ENCODE results near the gene FBXO9.
A peak's percentile ranks its signal among the peaks of the same experiment; 100 is the strongest.

The FBXO9 gene

GRCh38 chr6:53065266-53066076, at the start of gene FBXO9:
TSS of gene FBXO9 (plus strand) at chr6:53065404. CDS start at chr6:53065790, 386 bp downstream.
- DNase-seq (ENCODE audit: low read depth): no peak

- DNase-seq (ENCODE audit: low read depth): no peak
These were observed 49.7 kb upstream of the FBXO9 start for GRCh38 chr6:53015486-53015885.

DNA sequence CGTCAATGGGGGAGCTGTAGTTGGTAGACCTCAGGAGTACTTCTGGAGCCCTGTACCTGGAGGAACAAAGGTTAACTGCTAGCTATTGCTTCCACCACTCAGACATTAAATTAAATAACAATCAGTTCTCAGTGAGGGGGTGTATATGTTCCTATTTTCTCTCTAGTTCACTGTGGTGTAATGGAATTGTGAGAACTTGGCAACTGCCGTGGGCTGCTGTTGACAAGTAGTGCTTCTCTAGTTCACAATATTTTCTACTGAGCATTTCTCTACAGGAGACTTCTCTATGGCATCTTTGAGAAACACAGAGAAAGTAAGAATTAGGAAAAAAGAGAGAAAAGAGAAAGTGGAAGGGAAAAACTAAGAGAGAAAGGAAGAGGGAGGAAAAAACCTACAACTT, 46.8 kb upstream of the FBXO9 start:
- no peak for DNase-seq (ENCODE audit: low read depth)

DNA sequence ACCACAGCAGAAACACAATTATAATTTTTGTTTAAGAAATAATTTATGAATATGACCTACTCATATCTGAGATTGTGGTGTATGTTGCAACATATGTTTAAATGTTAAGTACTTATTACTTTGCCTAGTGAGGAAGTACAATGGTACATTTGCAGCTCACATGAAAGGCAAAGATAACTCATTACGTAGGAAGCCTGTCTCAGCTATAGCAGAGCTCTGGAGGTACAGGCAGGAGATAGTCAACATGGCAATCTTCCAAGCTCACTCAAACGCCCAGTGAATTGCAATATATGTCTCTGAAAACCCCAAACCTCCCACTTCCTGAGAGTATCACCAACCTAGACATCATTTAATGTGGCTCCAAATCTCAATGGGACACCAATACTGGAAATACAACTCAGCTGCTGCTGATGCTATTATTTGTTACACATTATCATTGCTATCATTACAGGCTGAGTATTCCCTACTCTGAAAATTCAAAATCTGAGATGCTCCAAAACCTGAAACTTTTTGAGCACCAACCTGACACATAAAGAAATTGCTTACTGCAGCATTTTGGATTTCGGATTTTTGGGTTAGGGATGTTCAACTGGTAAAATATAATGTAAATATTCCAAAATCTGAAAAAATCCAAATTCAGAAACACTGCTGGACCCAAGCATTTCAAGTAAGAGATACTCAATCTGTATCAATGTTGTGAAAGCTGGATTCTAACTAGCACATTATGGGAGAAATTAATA, 45.0 kb upstream of the FBXO9 start:
- DNase-seq (ENCODE audit: low read depth): no peak

GRCh38 chr6:53023323-53023722, 41.9 kb upstream of the FBXO9 start:
- DNase-seq (ENCODE audit: low read depth): no peak

DNA sequence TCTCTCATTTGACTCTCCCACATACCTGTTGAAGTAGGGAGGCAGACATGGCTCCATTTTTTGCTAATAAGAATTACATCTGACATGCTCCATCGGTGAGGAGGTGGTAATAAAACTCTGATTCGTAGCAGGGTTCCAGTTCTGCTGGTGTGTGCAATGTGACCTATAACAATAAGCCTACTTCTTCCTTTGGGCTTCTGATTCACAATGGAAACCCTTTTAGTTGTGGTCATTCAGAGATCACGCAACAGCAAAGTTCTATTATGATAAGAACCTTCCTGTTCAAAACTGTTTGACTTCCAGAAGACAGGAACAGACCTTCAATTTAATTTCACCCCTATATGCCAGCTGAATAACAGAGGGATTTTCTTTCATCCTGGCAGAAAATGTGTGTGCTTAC, 38.7 kb upstream of the FBXO9 start:
- DNase-seq (ENCODE audit: low read depth): no peak

DNA sequence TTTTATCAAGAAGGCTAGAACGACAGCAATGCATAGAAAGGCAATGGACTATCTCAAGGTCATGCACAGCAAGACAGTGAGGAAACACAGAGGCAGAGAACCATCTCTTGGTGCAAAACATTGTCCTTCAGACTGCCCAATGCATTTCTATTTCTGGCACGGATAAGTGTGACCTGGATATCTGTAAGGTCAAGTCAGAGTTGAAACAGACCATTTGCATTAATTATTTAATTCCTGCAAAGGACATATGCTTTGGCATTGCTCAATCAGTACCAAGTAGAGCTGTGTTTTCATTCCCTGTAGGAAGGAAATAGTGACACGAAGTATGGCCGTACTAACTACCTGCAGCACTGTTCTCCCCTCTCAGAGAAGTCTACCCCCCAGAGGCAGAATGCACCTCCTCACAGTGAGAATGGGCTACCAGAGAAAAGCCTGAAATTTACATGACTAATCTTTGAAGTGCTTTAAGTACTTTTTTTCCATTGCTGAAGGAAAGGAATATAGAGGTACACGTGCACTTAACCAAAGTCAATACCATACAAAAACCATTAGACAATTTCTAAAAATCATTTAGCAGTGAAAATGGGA, 38.0 kb upstream of the FBXO9 start:
- no peak for DNase-seq (ENCODE audit: low read depth)

- DNase-seq (ENCODE audit: low read depth): no peak
These were observed 36.7 kb upstream of the FBXO9 start for GRCh38 chr6:53028467-53028866.

GRCh38 chr6:53029257-53029656, 35.9 kb upstream of the FBXO9 start:
- DNase-seq (ENCODE audit: low read depth): no peak

DNA sequence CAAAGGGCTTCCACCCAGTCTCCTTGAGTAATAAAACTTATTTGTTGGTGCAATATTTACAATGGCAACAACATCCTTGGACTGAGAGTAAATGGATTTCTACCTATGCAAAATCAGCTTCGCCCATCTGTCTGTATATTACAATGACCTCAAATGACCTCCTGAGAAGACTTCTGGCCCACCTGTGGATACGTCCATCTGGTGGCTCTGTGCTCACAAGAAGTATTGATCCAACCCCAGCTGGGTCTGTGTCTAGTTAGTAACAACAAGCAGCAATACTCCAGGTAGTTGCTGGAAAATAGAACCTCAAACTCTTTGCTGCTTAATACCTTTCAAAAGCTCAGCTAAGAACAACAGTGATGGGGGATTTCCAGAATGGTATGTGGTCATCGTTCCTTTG, 35.4 kb upstream of the FBXO9 start:
- no peak for DNase-seq (ENCODE audit: low read depth)

DNA sequence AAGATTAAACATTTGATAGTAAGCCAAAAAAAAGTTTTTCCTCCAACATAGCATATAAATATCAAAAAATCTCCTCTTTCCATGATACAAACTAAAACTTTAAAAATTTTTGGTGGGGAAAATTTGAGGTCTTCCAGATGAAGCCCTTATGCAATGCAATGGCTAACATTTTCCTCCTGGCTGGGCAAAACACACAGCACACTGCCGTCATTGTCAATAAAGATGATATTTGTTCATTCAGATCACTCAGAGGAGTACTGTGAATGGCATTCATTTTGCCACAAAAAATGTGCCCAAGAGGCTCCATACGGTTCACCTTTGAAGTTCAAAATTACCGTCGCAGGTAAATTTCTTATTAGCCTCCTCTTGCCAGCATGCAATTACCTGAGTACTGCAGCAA, 33.9 kb upstream of the FBXO9 start:
- DNase-seq (ENCODE audit: low read depth): no peak

DNA sequence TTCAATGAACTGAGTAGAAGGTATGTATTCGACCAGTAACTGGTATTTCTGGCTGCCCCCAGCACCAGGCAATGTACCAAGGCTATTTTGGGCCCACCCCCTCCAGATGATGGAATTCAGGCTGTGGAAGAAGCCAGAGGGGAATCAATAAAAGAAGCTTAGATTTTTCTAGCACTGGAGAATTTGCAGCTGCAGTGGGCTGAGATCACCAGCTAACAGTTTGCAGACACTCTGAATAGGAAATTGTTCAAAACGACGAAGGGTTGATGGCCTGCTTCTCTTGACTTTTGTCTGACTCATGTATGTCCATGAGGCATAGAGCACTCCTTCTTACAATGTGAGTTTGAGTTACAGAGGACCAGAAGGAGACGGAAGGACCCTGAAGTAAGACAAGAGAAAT, 32.4 kb upstream of the FBXO9 start:
- peak; percentile 29 for DNase-seq (ENCODE audit: low read depth)

- DNase-seq (ENCODE audit: low read depth): peak; percentile 90
These were observed 31.4 kb upstream of the FBXO9 start for GRCh38 chr6:53033764-53034163.

- no peak for DNase-seq (ENCODE audit: low read depth)
These were observed 29.5 kb upstream of the FBXO9 start for GRCh38 chr6:53035549-53036213.

DNA sequence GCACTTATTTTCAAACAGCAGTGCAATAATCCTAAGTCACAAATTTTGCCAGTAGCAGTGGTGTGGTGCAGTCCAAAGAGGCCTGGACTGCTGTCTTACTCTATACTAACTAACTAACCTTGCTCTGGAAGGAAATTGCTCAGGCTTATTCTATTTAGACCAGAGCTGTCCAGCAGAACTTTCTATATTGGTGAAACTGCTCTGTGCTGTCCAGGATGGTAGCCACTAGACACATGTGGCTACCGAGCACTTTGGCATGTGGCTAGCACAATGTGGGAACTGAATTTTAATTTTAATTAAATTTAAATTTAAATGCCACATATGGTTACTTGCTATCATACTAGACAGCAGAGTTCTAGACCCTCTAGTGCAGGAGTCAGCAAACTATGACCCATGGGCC, 27.1 kb upstream of the FBXO9 start:
- DNase-seq (ENCODE audit: low read depth): no peak

DNA sequence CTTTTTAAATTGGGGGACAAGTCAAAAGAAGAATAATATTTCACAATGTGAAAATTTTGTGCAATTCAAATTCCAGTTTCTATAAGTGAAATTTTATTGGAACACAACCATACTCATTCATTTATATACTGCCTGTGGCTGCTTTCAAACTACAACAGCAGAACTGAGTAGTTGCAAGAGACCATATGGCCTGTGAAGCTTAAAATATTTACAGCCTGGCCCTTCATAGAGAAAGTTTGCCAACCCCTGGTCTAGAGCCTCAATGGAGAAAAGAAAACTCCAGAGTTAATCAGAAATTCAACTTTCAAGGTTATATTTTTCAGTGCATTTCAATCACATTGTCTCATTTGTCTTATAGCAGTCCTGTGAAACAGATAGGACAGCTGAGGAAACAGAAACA, 26.6 kb upstream of the FBXO9 start:
- DNase-seq (ENCODE audit: low read depth): no peak

GRCh38 chr6:53041356-53041755, 23.8 kb upstream of the FBXO9 start:
- DNase-seq (ENCODE audit: low read depth): no peak

DNA sequence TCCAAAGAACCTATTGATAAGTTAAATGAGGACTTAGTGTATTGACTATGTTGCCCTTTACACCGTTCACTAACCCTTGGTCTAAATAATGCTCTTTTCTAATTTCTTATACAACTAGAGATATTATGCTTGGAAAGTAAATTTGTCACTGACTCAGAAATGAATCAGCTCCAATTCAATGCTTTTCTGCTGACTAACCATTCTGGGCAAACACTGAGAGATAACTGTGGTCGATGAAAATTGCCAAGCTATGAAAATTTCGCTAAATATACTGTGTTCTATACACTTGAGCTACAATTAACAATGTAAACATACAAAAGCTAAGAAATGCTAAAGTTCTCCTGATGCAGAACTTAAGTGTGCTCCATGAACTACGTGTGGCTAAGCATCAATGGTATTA, 23.1 kb upstream of the FBXO9 start:
- DNase-seq (ENCODE audit: low read depth): peak; percentile 85

GRCh38 chr6:53043581-53043980, 21.6 kb upstream of the FBXO9 start:
- no peak for DNase-seq (ENCODE audit: low read depth)

- no peak for DNase-seq (ENCODE audit: low read depth)
These were observed 21.1 kb upstream of the FBXO9 start for GRCh38 chr6:53044071-53044470.

GRCh38 chr6:53044572-53044971, 20.6 kb upstream of the FBXO9 start:
- DNase-seq (ENCODE audit: low read depth): no peak

DNA sequence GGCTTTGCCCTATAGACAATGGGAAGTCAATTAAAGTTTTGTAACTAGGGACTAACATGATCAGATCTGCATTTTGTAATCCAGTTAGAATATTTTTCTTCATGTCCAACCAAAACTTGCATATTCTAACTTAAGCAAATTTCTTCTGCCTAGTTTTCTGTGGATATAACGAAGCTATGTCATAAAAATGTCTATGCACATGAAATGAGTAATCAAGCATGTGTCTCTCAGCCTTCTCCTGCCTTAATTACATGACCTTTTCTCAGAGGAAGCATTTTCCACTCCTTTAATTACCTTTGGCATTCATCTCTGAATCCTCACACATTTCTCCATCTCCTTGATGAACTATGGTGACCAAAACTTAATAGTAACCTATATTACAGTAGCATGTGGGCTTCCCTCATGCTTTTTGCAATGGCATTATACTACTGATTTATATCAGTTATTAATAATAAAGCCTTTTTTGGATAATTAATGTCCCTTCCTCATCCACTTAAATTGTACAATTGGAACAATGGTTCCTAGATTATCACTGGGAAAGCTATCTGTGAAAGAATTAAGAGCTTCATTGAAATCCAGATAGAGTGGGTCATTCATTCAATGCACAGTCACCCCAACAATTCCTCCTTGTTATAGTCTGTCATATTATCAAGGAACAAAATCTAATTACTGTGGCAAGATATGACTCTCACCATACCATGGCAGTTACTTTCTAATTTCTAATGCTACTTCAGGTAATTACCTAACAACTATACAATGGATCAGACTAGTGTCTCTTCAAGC, 19.1 kb upstream of the FBXO9 start:
- no peak for DNase-seq (ENCODE audit: low read depth)

Measured in stromal cell of bone marrow (primary cell).